ENCODE results near the gene STXBP3. TPM values are rescaled to one million over a fixed set of nuclear protein-coding genes. Genes with fewer than 3 reads are reported as not detected.

The STXBP3 gene
- total RNA-seq, 1 experiment from 2014 or later, result 34.1 TPM

DNA sequence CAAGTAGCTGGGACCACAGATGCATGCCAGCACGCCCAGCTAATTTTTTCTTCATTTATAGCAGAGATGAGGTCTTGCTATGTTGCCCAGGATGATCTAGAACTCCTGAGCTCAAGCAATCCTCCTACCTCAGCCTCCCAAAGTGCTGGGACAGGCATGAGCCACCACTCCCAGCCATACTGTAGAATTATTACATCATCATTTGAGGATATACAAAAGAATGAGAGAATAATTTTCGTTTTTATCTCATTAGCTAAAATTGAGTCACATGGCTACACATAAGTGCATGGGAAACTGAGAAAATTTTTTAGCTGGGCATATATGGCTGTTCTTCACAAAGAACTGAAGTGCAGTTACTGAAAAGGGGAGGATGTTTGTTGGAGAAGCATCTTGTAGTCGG is 21.2 kb downstream of the STXBP3 start:
- Histone ChIP-seq H3K79me2 (ENCODE audit: insufficient read depth, low read length) (no peaks in the 10 kb centered on the region), H3K4me2 (ENCODE audit: insufficient read depth, insufficient read length, low read length) (no peak overlapping the region), H2BK120ac (ENCODE audit: low read depth, low read length, poor library complexity, severe bottlenecking) (no peak overlapping the region), H3K4me1 (ENCODE audit: insufficient read depth, low read length) (no peaks in the 10 kb centered on the region), H3K23ac (ENCODE audit: insufficient read length, low read depth, low read length) (no peak overlapping the region), H4K8ac (replicated peaks; ENCODE audit: insufficient read length, low read depth, low read length) (no peak overlapping the region), H4K91ac (ENCODE audit: insufficient read length, low read depth, low read length) (no peak overlapping the region), H3K14ac (ENCODE audit: insufficient read depth, low read length) (no peak overlapping the region), H2BK20ac (ENCODE audit: low read depth, low read length, poor library complexity, severe bottlenecking) (no peak overlapping the region), H4K20me1 (ENCODE audit: control insufficient read depth, insufficient read depth, insufficient read length) (no peaks in the 10 kb centered on the region), H4K5ac (ENCODE audit: insufficient read length, low read depth, low read length) (no peak overlapping the region), H2BK12ac (ENCODE audit: insufficient read length, low read depth, low read length) (no peak overlapping the region), H3K27ac (ENCODE audit: insufficient read length, low read depth, low read length) (no peak overlapping the region), H3T11ph (ENCODE audit: low read length) (no peak overlapping the region), H2BK15ac (ENCODE audit: low read depth, low read length) (no peak overlapping the region), H2AFZ (ENCODE audit: low read length) (no peak overlapping the region), H3K4ac (ENCODE audit: low read depth, low read length) (no peak overlapping the region), H3K9me3 (ENCODE audit: control insufficient read depth, low read depth, low read length) (no peaks in the 10 kb centered on the region), H3K56ac (ENCODE audit: insufficient read length, low read depth, low read length) (no peak overlapping the region), H3K18ac (ENCODE audit: insufficient read length, low read depth, low read length) (no peak overlapping the region), H3K23me2 (ENCODE audit: insufficient read length, low read depth, low read length, poor library complexity, severe bottlenecking) (no peaks in the 10 kb centered on the region), H3K79me1 (ENCODE audit: insufficient read depth, low read depth, low read length, poor library complexity, severe bottlenecking) (no peaks in the 10 kb centered on the region), H2BK5ac (ENCODE audit: insufficient read length, low read length) (no peak overlapping the region), H3K9ac (ENCODE audit: extremely low read depth, insufficient read length, low read length) (no peak overlapping the region), H3K27me3 (ENCODE audit: insufficient read depth, low read length) (no peaks in the 10 kb centered on the region; the same call in 1 of the 2 replicates), H2AK5ac (ENCODE audit: insufficient read length, low read length) (no peak overlapping the region)
- Mint-ChIP-seq H3K27me3 (ENCODE audit: low read depth) (no peaks in the 10 kb centered on the region), H3K4me1 (peaks cover 0 to 10% of the 10 kb centered on the region in 2 experiments; a peak in 2 of 4 replicates), H3K27ac (no peak overlapping the region; a peak in 1 of 7 replicates), H3K36me3 (ENCODE audit: insufficient read depth in 1 of 3, low read depth in 3 of 3) (peaks cover 0 to 32% (median 3%) of the 10 kb centered on the region in 3 experiments; a peak in 4 of 7 replicates), H3K4me3 (no peak overlapping the region), H3K9me3 (no peaks in the 10 kb centered on the region)
- no peak for DNase-seq
- no CpG with 5 or more reads among the region's 3 CpGs for WGBS (ENCODE audit: extremely low coverage, insufficient read length, low lambda C conversion rate)
- TF ChIP-seq, protein P1, sequence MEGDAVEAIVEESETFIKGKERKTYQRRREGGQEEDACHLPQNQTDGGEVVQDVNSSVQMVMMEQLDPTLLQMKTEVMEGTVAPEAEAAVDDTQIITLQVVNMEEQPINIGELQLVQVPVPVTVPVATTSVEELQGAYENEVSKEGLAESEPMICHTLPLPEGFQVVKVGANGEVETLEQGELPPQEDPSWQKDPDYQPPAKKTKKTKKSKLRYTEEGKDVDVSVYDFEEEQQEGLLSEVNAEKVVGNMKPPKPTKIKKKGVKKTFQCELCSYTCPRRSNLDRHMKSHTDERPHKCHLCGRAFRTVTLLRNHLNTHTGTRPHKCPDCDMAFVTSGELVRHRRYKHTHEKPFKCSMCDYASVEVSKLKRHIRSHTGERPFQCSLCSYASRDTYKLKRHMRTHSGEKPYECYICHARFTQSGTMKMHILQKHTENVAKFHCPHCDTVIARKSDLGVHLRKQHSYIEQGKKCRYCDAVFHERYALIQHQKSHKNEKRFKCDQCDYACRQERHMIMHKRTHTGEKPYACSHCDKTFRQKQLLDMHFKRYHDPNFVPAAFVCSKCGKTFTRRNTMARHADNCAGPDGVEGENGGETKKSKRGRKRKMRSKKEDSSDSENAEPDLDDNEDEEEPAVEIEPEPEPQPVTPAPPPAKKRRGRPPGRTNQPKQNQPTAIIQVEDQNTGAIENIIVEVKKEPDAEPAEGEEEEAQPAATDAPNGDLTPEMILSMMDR (conservative IDR thresholded peaks at IDR 0.05), result no peak
